HG02642 (cell line): Measurements from ENCODE around the gene STK16.

Experiments used
- ATAC-seq: cut with Tn5 transposase; IDR thresholded peaks from one replicate; pipeline ENCODE4 v1.9.1; 2021; ENCODE audit warnings: mild to moderate bottlenecking; ENCODE audit not compliant: unreplicated experiment, poor library complexity

Gene STK16

DNA sequence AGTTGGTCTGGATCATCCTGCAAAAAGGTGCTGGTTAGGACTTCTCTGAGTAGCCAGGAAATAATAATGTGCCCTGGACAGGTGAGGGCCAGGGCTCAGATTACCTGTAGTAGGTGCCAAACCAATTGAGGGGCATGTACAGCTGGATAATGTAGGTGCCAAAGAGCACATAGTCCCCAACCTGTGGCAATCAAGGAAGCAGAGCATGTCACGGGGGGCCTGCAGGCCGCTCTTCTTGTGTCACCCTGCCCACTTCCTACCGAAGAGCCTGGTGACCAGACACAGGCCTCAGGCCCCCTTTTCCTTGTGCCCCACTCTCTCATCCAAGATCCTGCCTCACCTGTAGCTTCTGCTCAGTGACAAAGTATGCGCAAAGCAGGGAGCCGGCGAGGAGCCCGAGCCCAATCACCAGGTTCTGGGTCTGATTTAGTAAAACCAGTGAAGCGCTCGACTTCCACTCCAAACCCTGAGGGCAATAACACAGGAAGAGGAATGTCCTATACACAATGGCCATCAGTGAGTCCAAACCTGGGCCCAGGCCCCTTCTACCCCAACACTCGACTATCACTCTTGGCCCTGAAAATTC is 31.7 kb upstream of the STK16 start:
- ATAC-seq, result no peak

DNA sequence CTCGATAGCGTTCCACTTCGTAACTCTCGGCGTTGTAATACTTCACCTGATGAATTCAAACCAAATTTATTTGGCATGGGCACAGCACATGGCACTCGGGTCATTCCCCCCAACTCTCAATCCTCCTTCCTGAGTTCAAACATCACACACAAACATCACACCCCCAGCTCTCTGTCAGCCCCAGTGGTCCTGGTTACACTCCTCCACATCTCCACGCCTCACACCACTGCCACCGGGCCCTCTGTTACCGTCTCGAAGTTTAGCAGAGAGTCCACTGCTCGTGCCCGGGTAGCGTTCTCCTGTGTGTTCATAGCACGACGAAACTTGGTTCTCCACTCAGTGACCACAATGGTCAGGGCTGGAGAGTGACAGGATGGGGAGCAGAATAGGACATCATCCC is 31.1 kb upstream of the STK16 start:
- no peak for ATAC-seq

DNA sequence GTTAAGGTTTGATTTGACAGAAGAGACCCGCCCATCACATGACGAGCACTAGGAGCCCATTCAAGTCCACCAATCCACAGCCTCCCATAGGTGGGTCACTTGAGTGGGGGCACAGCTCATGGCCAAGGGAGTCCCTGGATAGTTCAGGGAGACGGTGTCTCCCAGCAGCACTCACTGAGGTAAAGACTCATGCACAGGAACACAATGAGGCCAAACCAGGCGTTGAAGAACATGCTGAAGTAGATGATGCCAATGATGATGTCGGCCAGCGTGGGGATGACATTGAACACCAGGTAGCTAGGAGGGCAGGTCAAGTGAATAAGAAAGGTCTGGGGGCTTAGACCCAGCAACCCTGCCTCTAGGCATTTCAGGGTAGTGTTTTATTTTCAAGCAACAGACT is 30.5 kb upstream of the STK16 start:
- ATAC-seq, result no peak

DNA sequence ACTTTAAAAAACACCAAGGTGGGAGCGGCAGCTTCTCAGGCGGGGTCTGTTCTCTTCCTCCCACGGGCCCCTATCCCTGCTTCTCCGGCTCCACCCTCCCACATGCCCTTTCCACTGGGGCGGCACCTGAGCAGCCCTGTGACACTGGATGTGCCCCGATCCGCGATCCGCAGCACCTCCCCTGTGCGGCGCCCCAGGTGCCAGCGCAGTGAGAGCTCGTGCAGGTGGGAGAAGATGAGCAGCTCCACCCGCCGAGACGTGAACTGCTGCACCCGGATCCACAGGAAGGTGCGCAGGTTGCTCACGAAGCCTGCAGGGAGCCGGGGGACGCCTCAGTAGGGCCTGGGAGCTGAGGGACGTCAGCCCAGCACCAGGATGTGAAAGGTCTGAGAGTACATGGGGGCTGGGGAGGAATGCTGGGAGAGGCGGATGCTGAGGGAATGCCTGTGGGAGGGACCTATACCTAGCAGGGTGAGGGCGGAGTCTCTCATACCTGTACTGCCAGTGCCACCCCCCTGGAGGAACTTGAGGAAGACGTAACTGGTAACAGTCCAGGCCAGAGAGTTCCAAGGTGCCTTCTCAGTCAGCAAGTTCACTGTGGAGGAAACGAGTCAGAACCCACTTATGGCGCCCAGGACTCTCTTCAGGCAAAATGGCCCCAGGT is 29.3 kb upstream of the STK16 start:
- ATAC-seq, result no peak

DNA sequence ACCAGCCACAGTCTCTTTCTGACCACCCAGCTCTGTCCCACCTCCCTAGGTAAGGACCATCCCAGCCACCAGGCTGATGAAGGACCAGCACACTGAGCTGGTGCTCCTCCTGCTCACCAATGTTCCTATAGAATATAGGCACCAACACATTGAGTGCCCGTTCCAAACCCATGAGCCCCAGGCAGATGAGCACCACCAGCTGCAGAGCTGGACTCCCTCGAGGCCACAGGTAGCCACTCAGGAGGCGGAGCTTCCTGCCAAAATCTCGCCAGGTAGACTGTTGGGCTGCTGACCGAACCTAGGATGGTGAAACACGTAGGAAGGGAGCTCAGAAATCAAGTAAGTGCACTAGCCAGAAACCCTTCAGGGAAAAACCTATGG is 28.8 kb upstream of the STK16 start:
- no peak for ATAC-seq

DNA sequence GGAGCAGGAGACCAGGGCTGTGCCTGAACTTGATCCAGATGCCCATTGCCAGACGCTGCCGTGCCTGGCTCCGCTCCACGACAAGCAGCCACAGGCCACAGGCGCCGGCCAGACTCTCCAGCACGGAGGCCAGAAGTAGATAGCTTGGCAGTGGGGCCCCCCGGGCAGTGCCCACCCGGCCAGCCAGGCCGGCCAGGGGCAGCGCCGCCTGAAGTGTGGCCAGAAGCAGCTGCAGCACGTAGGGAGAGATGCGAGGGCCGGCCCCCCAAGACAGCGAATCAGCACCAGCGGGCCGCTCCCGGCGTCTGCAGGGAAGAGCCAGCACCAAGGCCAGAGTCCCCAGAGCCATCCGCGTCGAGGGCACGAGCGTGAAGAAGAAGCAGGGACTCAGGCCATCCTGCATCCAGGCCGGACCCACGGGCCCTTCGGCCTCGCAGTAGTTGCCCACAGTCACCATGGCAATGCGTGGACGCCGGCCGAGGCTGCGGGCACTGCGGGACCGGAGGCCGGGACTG is 27.0 kb upstream of the STK16 start:
- ATAC-seq, result peak; percentile 30

DNA sequence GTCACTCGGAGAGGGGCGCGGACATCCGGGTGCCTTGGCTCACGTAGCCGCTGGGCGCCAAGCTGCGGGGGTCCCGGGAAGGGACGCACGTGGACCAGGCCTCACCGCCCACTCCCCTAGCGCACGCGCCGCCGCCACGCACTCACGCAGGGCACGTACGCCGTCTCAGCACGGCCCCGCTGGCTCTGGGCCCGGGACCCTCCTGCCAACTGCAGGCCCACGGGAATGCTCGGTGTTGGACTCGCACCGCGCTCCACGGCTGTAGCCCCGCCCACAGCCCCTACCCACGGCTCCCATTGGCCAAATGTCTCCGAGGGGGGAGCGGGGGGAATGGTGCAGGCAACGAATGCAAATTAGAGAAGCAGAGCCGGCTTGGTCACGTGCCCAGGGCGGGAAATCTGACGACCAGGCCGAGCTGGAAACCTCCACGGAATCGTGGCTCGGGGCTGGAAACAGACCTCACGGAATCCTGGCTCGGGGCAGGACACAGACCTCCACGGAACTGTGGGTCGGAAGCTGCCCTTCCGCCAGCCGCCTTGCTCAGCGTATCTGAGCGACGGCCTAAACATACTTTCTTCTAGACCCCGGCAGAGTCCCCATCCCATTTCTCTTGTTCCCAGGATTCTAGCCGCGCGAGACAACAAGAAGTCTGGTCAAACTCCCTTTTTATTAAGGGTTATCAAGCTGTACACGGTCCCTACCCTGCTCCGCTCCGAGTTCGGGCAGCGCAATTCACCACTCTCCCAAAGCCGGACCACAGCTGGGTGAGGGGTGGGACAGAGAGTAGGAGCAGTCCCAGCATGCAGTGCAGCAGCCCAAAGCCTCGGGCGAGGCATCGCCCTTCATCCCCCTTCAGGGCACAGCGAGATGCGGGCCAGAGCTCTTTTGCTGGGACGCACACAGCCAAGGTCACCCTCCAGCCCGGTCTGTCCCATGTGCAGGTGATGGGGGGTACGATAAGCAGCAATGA is 26.3 kb upstream of the STK16 start, which contains the start of gene ABCB6:
Gene ABCB6, minus strand, starts transcription at position 227 of the 970 bp plus-strand sequence. CDS start 285 bp downstream, outside the sequence.
- ATAC-seq, result peak; percentile 79

DNA sequence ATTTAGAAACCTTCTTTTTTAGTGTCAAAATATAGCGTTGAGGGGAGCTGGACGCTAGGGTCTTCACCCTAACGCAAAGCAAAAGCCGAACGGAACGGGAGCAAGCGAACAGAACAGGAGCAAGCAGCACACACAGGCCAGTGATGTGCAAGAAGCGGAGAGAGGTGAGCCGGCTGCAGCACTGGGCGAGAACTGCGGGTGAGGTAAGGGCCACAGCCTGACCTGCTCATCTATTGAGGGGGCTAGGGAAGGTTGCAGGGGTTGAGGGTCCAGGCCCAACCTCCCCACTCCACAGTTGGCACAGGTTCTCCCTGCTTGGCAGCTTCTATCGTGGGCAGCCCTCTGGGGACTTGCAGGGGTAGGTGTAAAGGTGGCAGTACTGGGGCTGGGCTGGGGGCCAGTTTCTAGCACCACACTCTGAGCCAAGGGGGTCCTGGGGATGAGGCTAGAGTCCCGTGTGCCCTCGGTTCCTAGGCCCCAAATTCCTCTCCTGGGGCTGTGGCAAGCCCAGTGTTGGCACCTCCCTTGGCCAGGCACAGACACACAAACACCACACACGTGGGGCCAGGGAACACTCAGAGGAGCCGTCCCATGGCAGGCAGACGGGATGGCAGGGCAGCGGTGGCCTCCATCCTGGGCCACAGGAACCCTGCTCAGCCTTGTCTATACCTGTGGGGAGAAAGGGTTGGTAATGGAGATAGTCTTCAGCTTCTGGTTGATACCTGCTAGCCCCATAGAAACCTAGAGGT is 25.3 kb upstream of the STK16 start:
- ATAC-seq, result no peak

DNA sequence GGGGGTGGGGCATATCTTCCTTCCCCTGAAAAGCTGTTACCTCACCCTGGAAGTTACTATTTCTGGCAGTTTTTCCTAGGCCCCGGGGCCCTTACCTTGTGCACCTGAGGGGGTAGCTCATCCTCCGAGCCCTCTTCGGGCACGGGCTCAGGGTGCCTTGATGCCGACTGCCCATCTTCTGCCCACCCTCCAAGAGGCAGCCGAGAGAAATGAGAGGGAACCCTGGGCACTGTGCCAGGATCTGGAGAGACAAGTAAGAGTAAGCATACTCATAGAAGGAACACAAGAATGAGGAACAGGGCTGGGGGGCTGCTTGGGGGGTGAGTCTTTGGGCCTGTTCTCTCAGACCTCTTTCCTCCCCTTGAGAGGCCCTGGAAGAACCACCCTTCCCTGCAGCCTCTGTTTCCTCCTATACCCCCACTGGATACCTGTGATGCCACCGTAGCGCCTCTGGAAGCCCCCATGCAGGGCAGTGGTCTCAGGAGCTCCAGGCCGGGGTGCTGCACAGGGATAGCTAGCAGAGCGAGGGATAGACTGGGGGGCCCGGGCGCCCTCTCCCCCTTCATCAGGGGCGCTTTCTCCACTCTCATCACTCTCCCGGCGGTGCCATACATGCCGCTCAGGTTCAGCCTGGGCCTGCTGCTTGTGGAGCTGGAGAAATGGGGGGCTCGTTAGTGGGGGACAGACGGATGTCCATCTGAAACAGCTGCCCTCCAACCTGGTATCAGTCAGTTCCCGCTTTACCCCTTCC is 24.5 kb upstream of the STK16 start:
- no peak for ATAC-seq

DNA sequence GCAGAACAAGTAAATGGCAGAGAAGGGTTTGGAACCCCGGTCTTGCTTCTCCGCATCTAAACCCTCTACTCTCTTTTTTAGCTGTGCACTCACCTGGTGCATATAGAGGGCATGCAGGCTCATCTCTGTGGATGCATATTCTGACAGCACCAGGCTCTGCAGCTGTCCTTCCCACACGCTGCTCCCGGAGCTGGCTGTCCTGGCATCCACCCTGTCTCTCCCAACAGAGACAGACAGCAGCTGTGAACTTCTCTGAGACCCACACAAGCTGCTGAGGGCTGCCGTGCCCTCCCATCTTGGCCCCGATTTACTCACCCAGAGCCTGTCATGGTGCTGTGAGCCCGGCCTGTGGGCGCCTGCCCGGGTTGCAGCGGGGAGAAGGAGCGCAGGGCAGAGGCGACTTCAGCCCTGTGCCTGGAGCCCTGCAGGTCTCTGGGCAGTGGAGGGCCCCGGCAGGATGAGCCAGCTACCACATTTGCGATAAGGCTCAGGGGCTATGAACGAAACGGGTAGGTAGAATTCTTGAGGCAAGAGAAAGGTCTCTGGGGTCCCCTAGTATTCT is 23.2 kb upstream of the STK16 start:
- no peak for ATAC-seq

DNA sequence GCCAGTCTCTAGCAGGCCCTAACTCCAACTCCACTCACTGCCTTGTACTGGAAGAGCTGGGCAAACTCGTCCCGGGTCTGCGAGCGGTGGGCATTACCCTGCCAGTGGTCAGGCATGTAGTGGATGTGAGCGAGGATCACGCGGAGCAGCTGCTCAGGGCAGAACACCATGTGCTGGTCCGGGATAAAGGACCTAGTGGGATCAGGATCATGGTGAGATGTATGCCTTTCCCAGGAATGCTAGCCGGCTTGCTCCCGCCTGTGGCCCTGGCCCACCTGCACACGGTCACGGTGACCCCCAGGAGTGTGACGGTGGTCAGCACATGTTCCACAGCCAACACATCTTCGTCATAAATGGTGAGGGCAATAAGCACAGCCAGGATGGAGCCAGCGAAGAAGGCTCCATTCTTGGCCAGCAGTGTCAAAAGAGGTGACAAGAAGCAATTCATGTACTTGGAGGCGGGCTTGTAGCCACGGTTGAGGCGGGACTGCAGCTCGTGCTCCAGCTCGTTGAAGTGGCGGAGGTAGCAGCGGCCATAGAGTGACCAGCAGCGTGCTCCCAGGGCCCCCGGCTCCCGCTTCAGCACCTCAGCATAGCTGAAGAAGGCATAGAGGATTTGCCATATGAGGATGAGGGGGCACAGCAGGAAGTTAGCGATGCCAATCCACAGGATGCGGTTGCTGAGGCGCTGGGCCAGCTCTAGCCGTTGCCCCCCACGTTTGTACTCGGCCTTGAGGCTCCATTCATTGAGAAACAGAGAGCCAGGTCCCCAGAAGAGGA is 21.3 kb upstream of the STK16 start:
- no peak for ATAC-seq

DNA sequence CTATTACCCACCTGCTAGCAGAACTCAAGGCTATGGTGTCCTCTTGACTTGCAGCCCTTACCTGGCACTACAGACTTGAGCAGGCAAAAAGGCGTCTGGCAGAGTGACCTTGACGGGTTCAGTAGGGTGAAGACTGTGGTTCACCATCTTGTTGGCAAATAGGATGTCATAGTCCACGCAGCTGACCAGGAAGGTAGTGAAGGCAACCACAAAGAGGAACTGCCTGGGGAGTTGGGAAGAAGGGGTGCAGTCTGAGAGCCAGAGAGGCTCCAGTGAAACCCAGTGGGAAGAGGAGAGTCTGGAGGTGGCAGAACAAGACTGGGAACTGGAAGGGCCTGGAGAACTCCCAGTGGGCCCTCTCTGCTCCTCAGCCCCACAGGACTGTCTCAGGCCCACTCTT is 19.9 kb upstream of the STK16 start:
- no peak for ATAC-seq

DNA sequence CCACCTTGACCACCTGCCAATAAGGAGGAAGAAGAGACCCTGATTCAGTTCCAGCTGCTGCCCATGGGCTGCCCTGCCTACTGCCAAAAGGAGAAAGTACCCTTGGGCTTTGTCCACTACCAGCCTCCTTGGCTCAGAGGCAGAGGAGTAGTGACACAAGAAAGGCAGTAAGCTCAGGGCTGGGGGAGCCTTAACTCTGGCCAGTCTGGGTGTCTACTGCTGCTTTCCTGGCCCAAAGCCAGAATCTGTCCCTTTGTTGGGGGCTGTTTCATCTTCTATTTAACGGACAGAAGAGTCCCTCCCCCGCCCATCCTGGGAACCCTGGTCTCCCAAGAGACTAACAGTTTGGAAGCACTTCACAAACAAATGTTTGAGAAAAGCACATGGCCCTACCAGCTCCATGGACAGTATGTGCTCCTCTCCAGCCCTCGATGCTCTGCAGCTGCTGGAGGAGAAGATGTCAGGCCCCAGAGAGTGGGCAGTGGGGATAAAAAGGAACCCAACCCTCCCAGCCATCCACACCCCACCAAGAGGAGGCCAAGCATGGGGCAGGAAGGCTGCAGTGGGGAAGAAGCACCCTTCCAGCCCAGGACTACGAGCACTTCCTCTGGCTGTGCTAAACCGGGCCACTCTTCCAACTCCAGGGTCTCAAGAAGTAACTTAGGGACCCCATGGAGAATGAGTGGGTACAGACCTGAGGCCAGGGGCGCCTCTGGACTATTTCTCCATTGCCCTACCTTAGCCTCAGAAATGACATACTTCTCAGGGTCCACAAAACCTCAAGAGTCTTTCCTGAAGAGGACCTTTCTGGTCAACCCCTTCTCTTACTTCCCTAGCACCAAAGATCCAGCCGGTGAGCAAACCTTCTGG is 17.0 kb upstream of the STK16 start:
- no peak for ATAC-seq

DNA sequence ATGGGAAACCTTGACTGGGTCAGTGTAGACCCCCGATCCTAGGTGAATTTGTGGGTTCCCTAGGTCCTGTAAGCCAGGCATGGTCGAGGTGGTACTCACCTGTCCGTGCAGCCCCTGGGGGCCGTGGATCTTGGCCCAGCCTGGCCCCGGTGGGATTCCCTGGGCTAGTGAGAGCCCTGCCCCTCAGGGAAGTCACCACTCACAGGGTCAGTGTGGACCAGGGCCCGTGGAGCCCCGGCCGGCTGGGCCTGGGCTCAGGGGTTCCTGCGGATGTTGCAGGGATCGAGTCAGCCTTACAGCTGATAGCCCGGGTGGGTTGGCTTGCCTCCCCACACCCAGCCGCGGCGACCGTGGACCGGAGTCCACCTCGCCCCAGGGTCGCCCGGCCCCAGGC is 16.4 kb upstream of the STK16 start:
- ATAC-seq, result no peak

DNA sequence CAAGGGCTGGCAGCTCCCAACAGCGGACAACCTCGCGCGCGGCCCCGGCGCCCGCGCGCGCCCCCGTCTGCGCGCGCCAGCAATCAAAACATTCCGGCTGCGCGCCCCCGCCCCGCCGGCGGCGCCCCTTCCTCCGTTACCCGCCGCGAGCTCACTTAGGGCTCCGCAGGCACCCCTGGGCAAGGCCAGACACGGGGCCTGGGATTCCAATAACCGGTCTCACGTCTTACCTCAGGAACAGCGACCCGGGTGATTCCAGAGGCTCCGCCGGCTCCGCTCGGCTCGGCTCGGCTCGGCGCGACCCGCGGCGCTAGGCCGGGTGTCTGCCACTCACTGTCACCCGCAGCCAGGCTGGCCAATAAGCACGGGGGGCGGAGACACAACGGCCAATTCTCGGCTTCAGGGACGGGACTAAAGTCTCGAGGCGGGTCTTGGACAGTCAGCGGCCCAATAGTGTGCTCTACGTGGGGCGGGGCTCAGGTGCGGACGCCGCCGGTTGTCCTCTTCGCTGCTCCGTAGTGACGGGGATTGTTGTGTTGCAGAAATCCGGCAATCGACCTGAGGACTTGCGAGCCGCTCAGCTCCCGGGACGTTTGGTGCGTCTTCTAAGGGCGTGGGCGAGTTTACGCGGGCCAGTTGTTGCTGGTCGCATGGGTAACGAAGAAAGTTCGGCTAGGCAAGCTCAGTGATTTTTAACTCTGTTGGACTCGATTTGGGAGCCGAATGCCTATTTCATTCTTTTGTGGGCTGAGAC is 15.8 kb upstream of the STK16 start, which contains the start of the genes ANKZF1 and ATG9A:
Gene ANKZF1, plus strand, starts transcription at position 502 of the 754 bp plus-strand sequence. CDS start 452 bp downstream, outside the sequence.
Gene ATG9A, minus strand, starts transcription at position 332 of the 754 bp plus-strand sequence. CDS start 1,612 bp downstream, outside the sequence.
- peak; percentile 96 for ATAC-seq

DNA sequence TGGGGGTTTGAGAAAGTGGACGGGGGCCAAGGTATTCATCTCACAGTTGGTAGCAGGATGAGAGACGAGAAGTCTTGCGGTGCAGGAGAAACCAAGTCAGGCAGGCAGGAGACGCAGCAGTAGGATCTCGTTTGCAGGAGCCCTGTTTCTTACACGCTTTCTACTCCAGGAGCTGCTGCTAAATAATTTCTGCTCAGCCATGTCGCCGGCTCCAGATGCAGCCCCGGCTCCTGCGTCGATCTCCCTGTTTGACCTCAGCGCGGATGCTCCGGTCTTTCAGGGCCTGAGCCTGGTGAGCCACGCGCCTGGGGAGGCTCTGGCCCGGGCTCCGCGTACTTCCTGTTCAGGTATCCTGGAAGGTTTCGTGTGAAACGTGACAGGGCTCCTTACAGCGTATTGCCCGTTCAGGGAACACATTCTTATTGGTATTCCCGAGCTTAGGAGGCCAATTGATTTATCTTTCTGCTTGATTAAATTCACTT is 15.2 kb upstream of the STK16 start:
- peak; percentile 20 for ATAC-seq
